Keratinocyte (primary cell): ENCODE results near the gene SPEM3.

Source experiments
- EZH2 ChIP-seq: IDR thresholded peaks from one replicate; pipeline ENCODE4 v1.6.1; 2012; ENCODE audit warnings: inconsistent platforms, mild to moderate bottlenecking, low read length, moderate library complexity
- TF ChIP-seq, protein P1 (sequence below), 3 experiments: IDR thresholded peaks in 1 of 3; conservative IDR thresholded peaks in 1 of 3; optimal IDR thresholded peaks in 1 of 3; 2 replicates in 2 of 3; 3 replicates in 1 of 3; pipeline versions ENCODE3 to v1.5.1; 2011; ENCODE audit warnings: low read length in 3 of 3, mild to moderate bottlenecking in 3 of 3, moderate library complexity in 2 of 3, control low read depth in 1 of 3, inconsistent platforms in 1 of 3; ENCODE audit not compliant: insufficient read depth in 2 of 3; ENCODE audit errors: extremely low read depth in 1 of 3

DNA sequence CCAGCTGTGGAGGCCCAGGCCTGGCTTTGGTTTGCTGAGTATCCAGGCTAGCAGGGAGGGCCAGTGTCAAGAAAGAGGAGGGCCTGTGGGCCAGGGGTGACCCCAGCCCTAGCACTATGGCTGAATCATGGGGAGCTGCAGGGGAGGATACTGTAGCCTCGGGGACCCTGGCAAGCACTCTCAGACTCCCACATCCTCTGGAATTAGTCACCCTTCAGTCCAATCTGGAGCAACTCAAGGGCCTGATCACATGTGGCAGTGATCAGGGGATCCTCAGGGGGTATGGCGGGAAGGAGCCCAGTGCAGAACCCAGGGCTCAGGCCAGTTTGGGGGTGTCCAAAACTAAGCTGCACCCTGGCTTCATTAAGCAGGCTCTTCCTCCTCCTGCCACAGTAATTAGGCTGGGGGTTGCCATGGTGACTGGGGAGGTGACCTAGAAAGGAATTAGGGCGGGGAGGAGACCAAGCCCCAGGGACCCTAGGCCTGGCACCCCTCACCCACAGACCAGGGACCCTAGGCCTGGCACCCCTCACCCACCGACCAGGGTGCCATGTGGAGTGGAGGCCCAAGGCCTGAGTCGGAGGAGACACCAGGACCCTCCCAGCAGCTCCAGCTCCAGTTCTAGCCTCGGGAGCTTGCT, 15.2 kb upstream of the SPEM3 start:
- TF ChIP-seq, protein P1, sequence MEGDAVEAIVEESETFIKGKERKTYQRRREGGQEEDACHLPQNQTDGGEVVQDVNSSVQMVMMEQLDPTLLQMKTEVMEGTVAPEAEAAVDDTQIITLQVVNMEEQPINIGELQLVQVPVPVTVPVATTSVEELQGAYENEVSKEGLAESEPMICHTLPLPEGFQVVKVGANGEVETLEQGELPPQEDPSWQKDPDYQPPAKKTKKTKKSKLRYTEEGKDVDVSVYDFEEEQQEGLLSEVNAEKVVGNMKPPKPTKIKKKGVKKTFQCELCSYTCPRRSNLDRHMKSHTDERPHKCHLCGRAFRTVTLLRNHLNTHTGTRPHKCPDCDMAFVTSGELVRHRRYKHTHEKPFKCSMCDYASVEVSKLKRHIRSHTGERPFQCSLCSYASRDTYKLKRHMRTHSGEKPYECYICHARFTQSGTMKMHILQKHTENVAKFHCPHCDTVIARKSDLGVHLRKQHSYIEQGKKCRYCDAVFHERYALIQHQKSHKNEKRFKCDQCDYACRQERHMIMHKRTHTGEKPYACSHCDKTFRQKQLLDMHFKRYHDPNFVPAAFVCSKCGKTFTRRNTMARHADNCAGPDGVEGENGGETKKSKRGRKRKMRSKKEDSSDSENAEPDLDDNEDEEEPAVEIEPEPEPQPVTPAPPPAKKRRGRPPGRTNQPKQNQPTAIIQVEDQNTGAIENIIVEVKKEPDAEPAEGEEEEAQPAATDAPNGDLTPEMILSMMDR (optimal IDR thresholded peaks at IDR 0.05 in 1 of 3, IDR thresholded peaks at IDR 0.05 in 1 of 3, conservative IDR thresholded peaks at IDR 0.05 in 1 of 3; ENCODE audit: extremely low read depth in 1 of 3, insufficient read depth in 2 of 3, low read length in 3 of 3), result no peak
- TF ChIP-seq EZH2, result no peak
